RWPE1 (cell line): ENCODE results near the gene NID1.

Experiments used
- CTCF ChIA-PET: fragments of 350-600 bp; sonication (Branson Sonifier 250); formaldehyde crosslinking; extraction: SDS; loops from one replicate; lab custom pipeline; 2021; lab: Yijun Ruan, JAX
- POLR2A ChIA-PET: fragments of 400-600 bp; formaldehyde crosslinking; extraction: SDS; loops from one replicate; lab custom pipeline; 2020; ENCODE audit warnings: antibody characterized with exemption; ENCODE audit not compliant: low non-redundant PET; lab: Yijun Ruan, JAX
- DNase-seq: peaks from one replicate; pipeline ENCODE4 v3.0.0; 2012; ENCODE audit warnings: low spot score
- H3K27ac ChIP-seq: fragments of 450-650 bp; 2 replicates; pipeline ENCODE4 v1.5.1; 2017
- CTCF ChIP-seq: fragments of 450-650 bp; conservative IDR thresholded peaks from 2 replicates; pipeline ENCODE4 v1.5.1; 2017; ENCODE audit warnings: low read depth, mild to moderate bottlenecking

The NID1 gene

GRCh38 chr1:236066828-236067386 lies 2.0 kb upstream of the NID1 start:
- DNase-seq = no peak

GRCh38 chr1:236066054-236066453 lies 1.2 kb upstream of the NID1 start:
- DNase-seq = no peak
- ChIA-PET CTCF (interaction anchor here (0.7 kb wide), 1 partner anchor 11 kb away, joined by 4 read pairs; no protein-coding TSS in a partner anchor), POLR2A (no interaction called here)
- H3K27ac ChIP-seq = no peak overlapping the region
- TF ChIP-seq CTCF = no peak

More at GRCh38 chr1:236066828-236067386, 2.0 kb upstream of the NID1 start:
- ChIA-PET CTCF (interaction anchor here (0.5 kb wide), 1 partner anchor 284 kb away, joined by 4 read pairs; no protein-coding TSS in a partner anchor), POLR2A (no interaction called here)
- H3K27ac ChIP-seq = no peak overlapping the region
- no peak for TF ChIP-seq CTCF

- DNase-seq = no peak
- no peak overlapping the region; the same call in 1 of the 2 replicates for H3K27ac ChIP-seq
- ChIA-PET POLR2A (no interaction called here), CTCF (interaction anchor here (0.7 kb wide), 2 partner anchors 11 to 1803 kb away, joined by 3 to 4 read pairs; no protein-coding TSS in a partner anchor)
- no peak for TF ChIP-seq CTCF
Observed at GRCh38 chr1:236065509-236066005, 667 bp upstream of the NID1 start.

GRCh38 chr1:236063919-236064673 lies 794 bp downstream of the NID1 start:
- peak; percentile 44 for DNase-seq
- H3K27ac ChIP-seq = peak overlapping the region; percentile 45
- ChIA-PET CTCF (interaction anchor here (1.0 kb wide), 1 partner anchor 47 kb away, joined by 5 read pairs; no protein-coding TSS in a partner anchor), POLR2A (no interaction called here)
- no peak for TF ChIP-seq CTCF

GRCh38 chr1:236063551-236063918 lies 1.4 kb downstream of the NID1 start:
- peak overlapping the region; percentile 45 for H3K27ac ChIP-seq
- CTCF ChIA-PET = no interaction called here

More at GRCh38 chr1:236063551-236063918, 1.4 kb downstream of the NID1 start:
- POLR2A ChIA-PET = no interaction called here
- TF ChIP-seq CTCF = no peak
- no peak for DNase-seq
